ENCODE measurements around the gene RAB10. TPM values are rescaled to one million over a fixed set of nuclear protein-coding genes. Genes with fewer than 3 reads are reported as not detected.
A peak's percentile ranks its signal among the peaks of the same experiment; 100 is the strongest.

Gene RAB10
- total RNA-seq (2012; rRNA removed) = 30.1 and 79.7 TPM in 2 replicates
- 66.5 and 77.1 TPM in 2 replicates for polyA plus RNA-seq (2012; rRNA removed)
- polyA plus RNA-seq (2012; cell fraction: cytosol; rRNA removed) = 45.2 and 71.7 TPM in 2 replicates
- 23.0 and 23.3 TPM in 2 replicates for polyA plus RNA-seq (2012; cell fraction: nucleus; rRNA removed; ENCODE audit: low replicate concordance)
- percentile 92 among the genes with signal in this experiment for Bru-seq, nascent RNA
- BruChase-seq, experiment 1, labeled RNA remaining after a 6-hour chase = percentile 96 among the genes with signal in this experiment
- percentile 90 among the genes with signal in this experiment for BruChase-seq, experiment 2, labeled RNA remaining after a 2-hour chase
- long read RNA-seq, transcript RAB10-201 (6 exons, 3,535 nt) = major isoform, 159 of 175 reads
- long read RNA-seq, partial matches to known transcripts = 12 of 175 reads
- long read RNA-seq, other reads (novel, unspliced or antisense) = 4 of 175 reads

- TSS peak; percentile 97 for BruUV-seq (replicated peaks)
- Histone ChIP-seq H4K8ac (ENCODE audit: low read depth in 2 of 2, low read length in 2 of 2) (peak within 1 kb of the TSS; percentile 65 to 99), H3K4me1 (ENCODE audit: control insufficient read depth, insufficient read depth, low read length) (no peaks in the 10 kb centered on the region), H2BK15ac (ENCODE audit: low read depth, low read length) (no peak within 1 kb of the TSS), H3K79me1 (ENCODE audit: low read depth in 1 of 2, low read length in 2 of 2) (peaks cover 0 to 33% of the 10 kb centered on the region in 2 experiments; a peak in 2 of 4 replicates), H4K20me1 (ENCODE audit: insufficient read depth, low read length) (peaks cover 49% of the 10 kb centered on the region), H3K56ac (ENCODE audit: extremely low read depth, insufficient read depth, low read length) (peak within 1 kb of the TSS; percentile 90), H2BK5ac (ENCODE audit: low read depth, low read length, poor library complexity, severe bottlenecking) (peak within 1 kb of the TSS; percentile 94), H3K36me3 (ENCODE audit: control insufficient read depth, insufficient read depth, low read length) (no peaks in the 10 kb centered on the region), H3K4me3 (ENCODE audit: insufficient read depth, low read depth, low read length) (peak within 1 kb of the TSS; percentile 86), H2AFZ (replicated peaks; ENCODE audit: low read length, poor library complexity) (peak within 1 kb of the TSS; percentile 100), H3K23ac (ENCODE audit: low read depth, low read length) (peak within 1 kb of the TSS; percentile 99), H3K27ac (ENCODE audit: insufficient read depth, low read length) (peak within 1 kb of the TSS; percentile 91), H2BK20ac (ENCODE audit: low read depth, low read length) (0 out of 2 replicates have a peak within 1 kb of the TSS, but pooled peaks have one; percentile 50), H4K91ac (ENCODE audit: insufficient read depth, low read depth, low read length) (peak within 1 kb of the TSS; percentile 95), H3K4ac (ENCODE audit: low read depth, low read length) (peak within 1 kb of the TSS; percentile 99), H3K4me2 (ENCODE audit: low read depth, low read length) (peak within 1 kb of the TSS; percentile 81), H3K9me1 (ENCODE audit: insufficient read depth, low read length) (peaks cover 6% of the 10 kb centered on the region), H2BK120ac (ENCODE audit: low read depth, low read length) (peak within 1 kb of the TSS; percentile 80), H2AK5ac (ENCODE audit: low read depth, low read length) (peak within 1 kb of the TSS; percentile 99), H3K18ac (ENCODE audit: low read depth, low read length) (peak within 1 kb of the TSS; percentile 78), H3K27me3 (ENCODE audit: control insufficient read depth, insufficient read depth, low read length) (no peaks in the 10 kb centered on the region), H3K9me3 (ENCODE audit: control insufficient read depth, insufficient read depth, low read length) (no peaks in the 10 kb centered on the region), H4K5ac (ENCODE audit: low read depth, low read length) (peak within 1 kb of the TSS; percentile 82), H3K14ac (replicated peaks; ENCODE audit: low read depth, low read length) (peak within 1 kb of the TSS; percentile 97), H2AK9ac (replicated peaks; ENCODE audit: low read depth, low read length, poor library complexity) (peak within 1 kb of the TSS; percentile 100), H3K9ac (ENCODE audit: low read depth, low read length) (peak within 1 kb of the TSS; percentile 86)
- POLR2A ChIA-PET (ENCODE audit: unreplicated experiment) = interaction anchor here (0.5 to 0.7 kb wide), 2 partner anchors 23 to 1326 kb away, joined by 3 to 4 read pairs; no protein-coding TSS in a partner anchor
- CTCF ChIA-PET = no interaction called here
- intact Hi-C loops (cut with micrococcal nuclease) = loop anchor here (2.0 kb wide), 1 partner anchor 37 kb away; no protein-coding TSS in a partner anchor
- ATAC-seq (ENCODE audit: low read depth) = peak; percentile 97
- DNase-seq = peak; percentile 98
- 0% methylated on average over 33 of the region's 94 CpGs; no CpG with 5 or more reads in 1 of the 2 experiments for WGBS, 2 experiments (ENCODE audit: extremely low coverage in 2 of 2, insufficient read length in 1 of 2)
- TF ChIP-seq RAD21 (IDR thresholded peaks at IDR 0.05; ENCODE audit: low read length) = no peak
- TF ChIP-seq MAZ (IDR thresholded peaks at IDR 0.05; ENCODE audit: borderline replicate concordance, low read depth, low read length) = peak; percentile 90
- TF ChIP-seq CEBPB (IDR thresholded peaks at IDR 0.05; ENCODE audit: low read depth, low read length) = no peak
- peak; percentile 70; the same call in 1 of the 2 replicates for TF ChIP-seq BHLHE40 (IDR thresholded peaks at IDR 0.05; ENCODE audit: low read depth, low read length)
- peak; percentile 86; the same call in 1 of the 2 replicates for TF ChIP-seq MXI1 (IDR thresholded peaks at IDR 0.05; ENCODE audit: borderline replicate concordance, low read depth, low read length)
- 0 out of 2 replicates have a peak, but pooled peaks have one; percentile 2 for TF ChIP-seq CTCF (conservative IDR thresholded peaks at IDR 0.05; ENCODE audit: low read depth, low read length)
- no peak for TF ChIP-seq NFE2L2 (IDR thresholded peaks at IDR 0.05; ENCODE audit: low read depth, low read length)
- peak; percentile 90 for TF ChIP-seq POLR2A (IDR thresholded peaks at IDR 0.05; ENCODE audit: low read depth, low read length)
- no peak for TF ChIP-seq USF2 (IDR thresholded peaks at IDR 0.05; ENCODE audit: low read depth, low read length)
- in situ Hi-C loops (cut with MboI; ENCODE audit: low sequenced_read_pairs) = no loop called here
- dilution Hi-C loops (cut with HindIII; ENCODE audit: low sequenced_read_pairs, unreplicated experiment) = no loop called here
Measured at GRCh38 chr2:26033818-26034636, at the start of gene RAB10. Gene RAB10, plus strand, starts transcription at chr2:26034084. Its CDS starts 525 bp downstream, at chr2:26034609.
